K562 (cell line): ENCODE results near the gene ACVR1C. TPM values are rescaled to one million over a fixed set of nuclear protein-coding genes. Genes with fewer than 3 reads are reported as not detected.

Experiments
- ATAC-seq: fragments of 200-7000 bp; cut with Tn5 transposase; 3 replicates; pipeline ENCODE4 v1.9.1; 2020; ENCODE audit warnings: moderate library complexity
- Bru-seq: library from RNA; stranded (reverse); fragments of 400-500 nt; gene quantifications from one replicate; lab custom pipeline; 2021; lab: Mats Ljungman, UMichigan
- BruChase-seq, 2 experiments: library from RNA; stranded (reverse); fragments of 400-500 nt; gene quantifications; one replicate each; lab custom pipeline; 2021; lab: Mats Ljungman, UMichigan
- BruUV-seq: library from RNA; stranded (reverse); fragments of 400-500 nt; replicated peaks from 2 replicates; lab custom pipeline; 2021; lab: Mats Ljungman, UMichigan
- CTCF ChIA-PET: fragments of 300-600 bp; formaldehyde crosslinking; extraction: SDS; loops from one replicate; lab custom pipeline; 2021; ENCODE audit warnings: low intra/inter-chr PET ratio; lab: Yijun Ruan, JAX
- POLR2A ChIA-PET: fragments of 300-600, 350-650 bp; sonication (Branson Sonifier 250); formaldehyde crosslinking; extraction: SDS; loops from one replicate; lab custom pipeline; 2021; ENCODE audit warnings: antibody characterized with exemption, inconsistent platforms; lab: Yijun Ruan, JAX
- DNase-seq, 4 experiments: peaks; one replicate each; pipeline versions ENCODE4 v3.0.0 to v3.0.0-alpha.2; 2011 to 2018; ENCODE audit warnings: low spot score in 3 of 4, mixed read lengths in 3 of 4; ENCODE audit errors: extremely low read depth in 1 of 4
- FAIRE-seq: peaks from 2 replicates; lab custom pipeline; 2011; peaks lifted over from hg19 to GRCh38; lab: Jason Lieb, UNC
- H2AFZ ChIP-seq: 2 replicates; pipeline ENCODE4 v1.6.0; 2011; ENCODE audit warnings: low read depth, low read length, control low read depth, inconsistent platforms
- H3K27ac ChIP-seq: fragments of 200-600 bp; 3 replicates; pipeline ENCODE4 v1.8.0; 2011; ENCODE audit warnings: low read depth, mild to moderate bottlenecking, control low read depth, inconsistent platforms, low read length, moderate library complexity, mixed read lengths; ENCODE audit errors: extremely low read depth
- H3K27me3 ChIP-seq, 2 experiments: fragments of 300-600 bp in 1 of 2; 2 replicates in 1 of 2; 3 replicates in 1 of 2; pipeline versions ENCODE4 v1.6.0 to v1.8.0; 2011; ENCODE audit warnings: inconsistent platforms in 2 of 2, low read length in 2 of 2, mild to moderate bottlenecking in 1 of 2, mixed read lengths in 1 of 2, moderate library complexity in 1 of 2; ENCODE audit not compliant: control insufficient read depth in 2 of 2, insufficient read depth in 2 of 2
- H3K36me3 ChIP-seq: fragments of 300-600 bp; 3 replicates; pipeline ENCODE4 v1.8.0; 2011; ENCODE audit warnings: mild to moderate bottlenecking, low read length, inconsistent platforms; ENCODE audit not compliant: control insufficient read depth, insufficient read depth
- H3K4me1 ChIP-seq, 2 experiments: fragments of 200-600 bp in 1 of 2; replicated peaks in 1 of 2; 2 replicates in 1 of 2; 3 replicates in 1 of 2; pipeline versions ENCODE4 v1.5.1 to v1.8.0; 2011; ENCODE audit warnings: inconsistent platforms in 2 of 2, low read length in 2 of 2, mild to moderate bottlenecking in 1 of 2, mixed read lengths in 1 of 2, moderate library complexity in 1 of 2; ENCODE audit not compliant: control insufficient read depth in 2 of 2, insufficient read depth in 2 of 2
- H3K4me2 ChIP-seq: 2 replicates; pipeline ENCODE4 v1.6.1; 2011; ENCODE audit warnings: low read length, control low read depth, inconsistent platforms, mixed read lengths; ENCODE audit not compliant: insufficient read depth
- H3K4me3 ChIP-seq: fragments of 200-600 bp; sonication (generic), shearing (Covaris generic); 2 replicates; pipeline ENCODE4 v1.5.1; 2016; ENCODE audit warnings: control low read depth, inconsistent platforms
- H3K79me2 ChIP-seq: fragments of 200-600 bp; 3 replicates; pipeline ENCODE4 v1.8.0; 2011; ENCODE audit warnings: low read length, inconsistent platforms; ENCODE audit not compliant: control insufficient read depth, insufficient read depth
- H3K9ac ChIP-seq, 2 experiments: 2 replicates each; pipeline versions ENCODE4 v1.6.0 to v1.6.1; 2011; ENCODE audit warnings: low read depth in 2 of 2, low read length in 2 of 2, control low read depth in 1 of 2, inconsistent platforms in 1 of 2, mild to moderate bottlenecking in 1 of 2, mixed read lengths in 1 of 2; ENCODE audit not compliant: insufficient read depth in 1 of 2
- H3K9me1 ChIP-seq: one replicate; pipeline ENCODE4 v1.6.0; 2011; ENCODE audit warnings: inconsistent platforms, mild to moderate bottlenecking, low read length, moderate library complexity; ENCODE audit not compliant: control insufficient read depth, insufficient read depth
- H3K9me3 ChIP-seq: replicated peaks from 2 replicates; pipeline ENCODE4 v1.5.1; 2011; ENCODE audit warnings: low read depth, low read length, inconsistent platforms; ENCODE audit not compliant: control insufficient read depth, insufficient read depth
- H4K20me1 ChIP-seq: replicated peaks from 2 replicates; pipeline ENCODE4 v1.6.1; 2011; ENCODE audit warnings: low read length, inconsistent platforms, mixed read lengths; ENCODE audit not compliant: control insufficient read depth, insufficient read depth
- CHD4 ChIP-seq: fragments of 200-600 bp; sonication (generic); IDR thresholded peaks from 3 replicates; pipeline ENCODE4 v1.6.1; 2012; ENCODE audit warnings: low read depth, mild to moderate bottlenecking, mixed read lengths, low read length, inconsistent platforms; ENCODE audit not compliant: insufficient read depth, insufficient replicate concordance, poor library complexity, severe bottlenecking
- PHF8 ChIP-seq: fragments of 200-600 bp; sonication (generic); IDR thresholded peaks from 2 replicates; pipeline ENCODE4 v1.6.1; 2012; ENCODE audit warnings: mixed run types, mild to moderate bottlenecking, inconsistent platforms, low read length, moderate library complexity, borderline replicate concordance
- SMC3 ChIP-seq: conservative IDR thresholded peaks from 2 replicates; pipeline ENCODE4 v1.6.1; 2011; ENCODE audit warnings: low read depth, low read length, improper control_type of control experiment; ENCODE audit not compliant: insufficient read depth
- TCF7L2 ChIP-seq: fragments of 150-350 bp; IDR thresholded peaks from 2 replicates; pipeline ENCODE4 v1.6.1; 2016; ENCODE audit warnings: low read depth, mild to moderate bottlenecking, low read length, moderate library complexity
- TFAM ChIP-seq: fragments of 250-450 bp; sonication (Bioruptor Pico); conservative IDR thresholded peaks from 2 replicates; pipeline ENCODE4 v1.5.0; 2021; ENCODE audit warnings: mild to moderate bottlenecking, moderate library complexity
- TGIF2 ChIP-seq: sonication (generic); formaldehyde crosslinking; IDR thresholded peaks from 2 replicates; pipeline ENCODE4 v1.8.1; 2022; ENCODE audit warnings: mild to moderate bottlenecking, missing genetic modification reagents, moderate library complexity
- ZBTB7A ChIP-seq: IDR thresholded peaks from 2 replicates; pipeline ENCODE4 v1.6.1; 2011; ENCODE audit warnings: low read depth, mild to moderate bottlenecking, low read length, moderate library complexity, borderline replicate concordance; ENCODE audit not compliant: control insufficient read depth
- WGBS: fragments of 100-300 bp; shearing (Covaris generic); methylation state at CpG from one replicate; pipeline ENCODE4 v1.1.6; 2016; ENCODE audit warnings: low coverage, mixed read lengths; ENCODE audit not compliant: insufficient coverage; ENCODE audit errors: missing lambda C conversion rate; 5-methylcytosine and 5-hydroxymethylcytosine counted together
- in situ Hi-C: fragments of 300-500 bp; cut with MboI; formaldehyde crosslinking; loops from 4 replicates; pipeline ENCODE4 v1.15.0; 2018; ENCODE audit warnings: inconsistent platforms, mixed read lengths
- intact Hi-C: fragments of 100-400 bp; cut with micrococcal nuclease; formaldehyde crosslinking; loops from 2 replicates; pipeline ENCODE4 v1.14.2; 2022
- long read RNA-seq, 3 experiments: library from polyadenylated mRNA in 2 of 3; library from RNA in 1 of 3; unstranded in 2 of 3; stranded (forward) in 1 of 3; transcript quantifications; one replicate each; pipeline ENCODE4 v2.0.0, GENCODE V29; 2019 to 2022
- polyA minus RNA-seq, 3 experiments: library from RNA; depleted of rRNA, polyadenylated mRNA; stranded (reverse); fragments of >200 nt; gene quantifications; 2 replicates each; pipeline ENCODE4 v1.2.3, GENCODE V29; 2011
- polyA plus RNA-seq, 8 experiments: library from polyadenylated mRNA; depleted of rRNA in 4 of 8; stranded (reverse) in 5 of 8; unstranded in 3 of 8; fragments of >200 nt; fragmentation: Nextera tagmentation in 2 of 8; fragmentation: Illumina TruSeq in 1 of 8; extraction: Ambion mirVana in 2 of 8; extraction: Trizol in 1 of 8; gene quantifications; 2 replicates each; pipeline versions ENCODE4 v1.2.1 to v1.2.3, GENCODE V29; 2011 to 2014; ENCODE audit warnings: inconsistent platforms in 1 of 8, missing spikeins in 1 of 8
- total RNA-seq, 7 experiments: library from RNA; depleted of rRNA in 6 of 7; stranded (reverse); fragments of >200 nt in 6 of 7; fragmentation: Illumina TruSeq in 2 of 7; extraction: Trizol in 2 of 7; gene quantifications; 2 replicates each; pipeline versions ENCODE4 v1.2.1 to v1.2.3, GENCODE V29; 2011 to 2021; ENCODE audit warnings: low replicate concordance in 1 of 7
- TF ChIP-seq, protein P1 (sequence below): IDR thresholded peaks from 2 replicates; pipeline ENCODE4 v1.6.1; 2011; ENCODE audit warnings: borderline replicate concordance, low read depth, mild to moderate bottlenecking, moderate library complexity, low read length; ENCODE audit not compliant: insufficient read depth, poor library complexity, severe bottlenecking
- TF ChIP-seq, protein P2 (sequence below), 2 experiments: IDR thresholded peaks; 2 replicates each; pipeline ENCODE4 v1.6.1; 2012; ENCODE audit warnings: improper control_type of control experiment in 2 of 2, low read depth in 2 of 2, low read length in 2 of 2, borderline replicate concordance in 1 of 2

The ACVR1C gene
- 0.39 and 0.95 TPM in 2 replicates for total RNA-seq (2011; cell fraction: chromatin; rRNA removed; ENCODE audit: low replicate concordance)
- total RNA-seq (2011; cell fraction: nucleolus; rRNA removed): under 0.01 and 0.39 TPM in 2 replicates
- 0.29 and 0.31 TPM in 2 replicates for total RNA-seq (2011; cell fraction: nucleoplasm; rRNA removed)
- 0.05 and 0.29 TPM in 2 replicates for total RNA-seq (2014; rRNA removed)
- 0.26 and 0.33 TPM in 2 replicates for total RNA-seq (2014; rRNA removed; fragmentation: Illumina TruSeq; extraction: Trizol)
- total RNA-seq (2015; rRNA removed; fragmentation: Illumina TruSeq; extraction: Trizol): 0.14 and 0.19 TPM in 2 replicates
- 0.36 and 0.58 TPM in 2 replicates for total RNA-seq (2021)
- polyA plus RNA-seq (2011; rRNA removed): 0.15 and 0.28 TPM in 2 replicates
- 0.06 and 0.09 TPM in 2 replicates for polyA plus RNA-seq (2011; cell fraction: cytosol; rRNA removed)
- 0.23 and 0.44 TPM in 2 replicates for polyA plus RNA-seq (2011; cell fraction: nucleus; rRNA removed)
- 0.22 and 0.57 TPM in 2 replicates for polyA plus RNA-seq (2012)
- polyA plus RNA-seq (2014; fragmentation: Illumina TruSeq; extraction: Trizol): 0.21 and 0.44 TPM in 2 replicates
- polyA plus RNA-seq (2014; fragmentation: Nextera tagmentation; extraction: Ambion mirVana): under 1 TPM; 0.21 to 0.32 TPM
- 0.03 and 0.38 TPM in 2 replicates for polyA plus RNA-seq (2014; rRNA removed)
- 0.56 and 1.3 TPM in 2 replicates for polyA minus RNA-seq (2011; rRNA and poly(A)+ RNA removed)
- polyA minus RNA-seq (2011; cell fraction: cytosol; rRNA and poly(A)+ RNA removed): 0.19 TPM in 1 of 2 replicates, not detected in the other
- 0.13 and 0.22 TPM in 2 replicates for polyA minus RNA-seq (2011; cell fraction: nucleus; rRNA and poly(A)+ RNA removed)
- Bru-seq, nascent RNA: percentile 23 among the genes with signal in this experiment
- percentile 34 among the genes with signal in this experiment for BruChase-seq, experiment 1, labeled RNA remaining after a 2-hour chase
- BruChase-seq, experiment 2, labeled RNA remaining after a 6-hour chase: percentile 32 among the genes with signal in this experiment
- long read RNA-seq, experiment 1, partial matches to known transcripts: 0 of 1 reads
- long read RNA-seq, experiment 1, other reads (novel, unspliced or antisense): 1 of 1 reads
- long read RNA-seq, experiment 2: 0 reads
- long read RNA-seq, experiment 3: 0 reads

DNA sequence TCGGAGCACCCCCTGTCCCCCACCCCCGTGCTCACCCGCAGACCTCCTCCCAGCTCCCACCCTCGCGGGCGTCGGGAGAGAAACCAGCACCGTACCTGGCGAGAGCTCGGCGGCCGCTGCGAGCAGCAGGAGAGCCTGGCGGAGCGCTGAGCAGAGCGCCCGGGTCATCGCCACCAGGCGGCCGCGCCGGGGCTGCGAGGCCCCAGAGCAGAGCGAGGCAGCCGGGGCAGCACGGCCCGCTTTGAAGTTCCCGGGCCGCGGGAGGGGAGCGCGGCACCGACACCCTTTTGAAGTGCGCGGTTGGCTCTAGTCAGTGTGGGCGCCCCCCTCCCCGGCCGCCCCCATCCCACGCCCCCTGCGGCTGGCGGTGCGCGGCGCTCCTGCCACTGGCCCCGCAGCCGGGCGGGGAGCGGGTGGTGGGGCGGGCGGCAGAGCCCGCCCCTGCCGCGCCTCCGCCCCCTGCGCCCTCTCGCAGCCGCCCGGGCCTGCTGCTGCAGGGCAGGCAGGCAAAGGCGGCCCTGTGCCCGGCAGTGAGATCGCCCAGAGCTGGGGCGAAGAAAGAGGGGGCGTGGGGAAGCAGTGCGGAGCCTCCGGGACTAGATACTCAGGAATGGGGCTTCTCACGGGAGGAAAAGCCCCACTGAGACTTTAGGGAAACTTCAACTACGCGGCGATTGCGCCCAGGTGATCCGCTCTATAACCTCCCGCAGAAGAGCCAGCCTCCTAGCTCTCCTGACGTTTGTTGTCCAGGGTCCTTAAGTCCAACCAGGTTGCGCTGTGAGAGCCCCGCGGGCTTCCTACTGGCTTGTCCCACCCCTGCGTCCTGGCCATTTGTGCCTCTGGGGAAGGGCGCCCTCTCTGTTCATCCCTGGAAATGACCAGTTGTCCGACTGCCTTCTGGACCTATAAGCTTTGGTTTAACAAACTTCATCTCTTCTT, at the start of gene ACVR1C:
Gene ACVR1C (minus strand): TSS at position 388 of the 939 bp plus-strand sequence. CDS start 220 bp downstream, at position 168.
- intact Hi-C loops: loop anchor here (5.0 kb wide), 1 partner anchor 124 kb away; no protein-coding TSS in a partner anchor
- ChIA-PET CTCF (interaction anchor here (0.7 kb wide), 1 partner anchor 158 kb away, joined by 4 read pairs; no protein-coding TSS in a partner anchor), POLR2A (interaction anchor here (1.0 to 2.2 kb wide), 3 partner anchors 8 to 30 kb away, joined by 3 to 4 read pairs (median 4); no protein-coding TSS in a partner anchor)
- Histone ChIP-seq H3K4me3 (peak within 1 kb of the TSS; percentile 48), H3K9me1 (no peaks in the 10 kb centered on the region), H3K9ac (peak within 1 kb of the TSS; percentile 5 to 87; a peak in 2 of 4 replicates), H3K9me3 (no peaks in the 10 kb centered on the region), H3K79me2 (no peaks in the 10 kb centered on the region), H2AFZ (peak within 1 kb of the TSS; percentile 85), H4K20me1 (no peaks in the 10 kb centered on the region), H3K27me3 (peaks cover 13 to 16% of the 10 kb centered on the region in 2 experiments), H3K4me1 (peaks cover 0 to 13% of the 10 kb centered on the region in 2 experiments; a peak in 2 of 5 replicates), H3K36me3 (no peaks in the 10 kb centered on the region), H3K4me2 (peak within 1 kb of the TSS; percentile 82), H3K27ac (no peak within 1 kb of the TSS)
- FAIRE-seq (peak; percentile 19), ATAC-seq (peak; percentile 95), DNase-seq (peak; percentile 64 to 69 (median 66))
- BruUV-seq: no TSS peak
- WGBS: 3% methylated on average over 43 of the region's 79 CpGs
- in situ Hi-C loops: no loop called here
- TF ChIP-seq, protein P1, sequence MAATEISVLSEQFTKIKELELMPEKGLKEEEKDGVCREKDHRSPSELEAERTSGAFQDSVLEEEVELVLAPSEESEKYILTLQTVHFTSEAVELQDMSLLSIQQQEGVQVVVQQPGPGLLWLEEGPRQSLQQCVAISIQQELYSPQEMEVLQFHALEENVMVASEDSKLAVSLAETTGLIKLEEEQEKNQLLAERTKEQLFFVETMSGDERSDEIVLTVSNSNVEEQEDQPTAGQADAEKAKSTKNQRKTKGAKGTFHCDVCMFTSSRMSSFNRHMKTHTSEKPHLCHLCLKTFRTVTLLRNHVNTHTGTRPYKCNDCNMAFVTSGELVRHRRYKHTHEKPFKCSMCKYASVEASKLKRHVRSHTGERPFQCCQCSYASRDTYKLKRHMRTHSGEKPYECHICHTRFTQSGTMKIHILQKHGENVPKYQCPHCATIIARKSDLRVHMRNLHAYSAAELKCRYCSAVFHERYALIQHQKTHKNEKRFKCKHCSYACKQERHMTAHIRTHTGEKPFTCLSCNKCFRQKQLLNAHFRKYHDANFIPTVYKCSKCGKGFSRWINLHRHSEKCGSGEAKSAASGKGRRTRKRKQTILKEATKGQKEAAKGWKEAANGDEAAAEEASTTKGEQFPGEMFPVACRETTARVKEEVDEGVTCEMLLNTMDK: peak; percentile 46
- TF ChIP-seq PHF8 (peak; percentile 34; the same call in 1 of the 2 replicates), CHD4 (peak; percentile 25), ZBTB7A (peak; percentile 20; the same call in 1 of the 2 replicates), TGIF2 (CRISPR knock-in tag) (no peak), TFAM (CRISPR knock-in tag) (no peak), SMC3 (0 out of 2 replicates have a peak, but pooled peaks have one; percentile 31), TCF7L2 (no peak)
- TF ChIP-seq, protein P2, sequence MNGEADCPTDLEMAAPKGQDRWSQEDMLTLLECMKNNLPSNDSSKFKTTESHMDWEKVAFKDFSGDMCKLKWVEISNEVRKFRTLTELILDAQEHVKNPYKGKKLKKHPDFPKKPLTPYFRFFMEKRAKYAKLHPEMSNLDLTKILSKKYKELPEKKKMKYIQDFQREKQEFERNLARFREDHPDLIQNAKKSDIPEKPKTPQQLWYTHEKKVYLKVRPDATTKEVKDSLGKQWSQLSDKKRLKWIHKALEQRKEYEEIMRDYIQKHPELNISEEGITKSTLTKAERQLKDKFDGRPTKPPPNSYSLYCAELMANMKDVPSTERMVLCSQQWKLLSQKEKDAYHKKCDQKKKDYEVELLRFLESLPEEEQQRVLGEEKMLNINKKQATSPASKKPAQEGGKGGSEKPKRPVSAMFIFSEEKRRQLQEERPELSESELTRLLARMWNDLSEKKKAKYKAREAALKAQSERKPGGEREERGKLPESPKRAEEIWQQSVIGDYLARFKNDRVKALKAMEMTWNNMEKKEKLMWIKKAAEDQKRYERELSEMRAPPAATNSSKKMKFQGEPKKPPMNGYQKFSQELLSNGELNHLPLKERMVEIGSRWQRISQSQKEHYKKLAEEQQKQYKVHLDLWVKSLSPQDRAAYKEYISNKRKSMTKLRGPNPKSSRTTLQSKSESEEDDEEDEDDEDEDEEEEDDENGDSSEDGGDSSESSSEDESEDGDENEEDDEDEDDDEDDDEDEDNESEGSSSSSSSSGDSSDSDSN (IDR thresholded peaks at IDR 0.05; ENCODE audit: borderline replicate concordance in 1 of 2, low read depth in 2 of 2, low read length in 2 of 2): peak; percentile 82 to 84; a peak in 3 of 4 replicates
